Kidney (tissue), 14 donors: ENCODE measurements around the gene SIDT1. TPM values are rescaled to one million over a fixed set of nuclear protein-coding genes. Genes with fewer than 3 reads are reported as not detected.

Experiments used
- DNase-seq, 5 donors: peaks; one replicate each; pipeline ENCODE4 v3.0.0-alpha.2; 2013 to 2020
- FAIRE-seq: peaks from 2 replicates; lab custom pipeline; 2012; peaks lifted over from hg19 to GRCh38; lab: Jason Lieb, UNC
- H3K27ac ChIP-seq, 2 donors: one replicate each; pipeline ENCODE4 v1.7.0; 2013; ENCODE audit warnings: low read depth in 2 of 2, low read length in 2 of 2, inconsistent platforms in 1 of 2
- H3K27me3 ChIP-seq: one replicate; pipeline ENCODE4 v1.7.1; 2013; ENCODE audit warnings: low read length, inconsistent platforms; ENCODE audit not compliant: control insufficient read depth, insufficient read depth
- H3K36me3 ChIP-seq, 3 donors: one replicate each; pipeline versions ENCODE4 v1.7.0 to v1.7.1; 2013; ENCODE audit warnings: low read length in 3 of 3, control low read depth in 1 of 3, inconsistent platforms in 1 of 3; ENCODE audit not compliant: insufficient read depth in 3 of 3, control insufficient read depth in 2 of 3
- H3K4me1 ChIP-seq, 3 donors: one replicate each; pipeline versions ENCODE4 v1.7.0 to v1.7.1; 2013; ENCODE audit warnings: low read length in 3 of 3, inconsistent platforms in 1 of 3, low read depth in 1 of 3; ENCODE audit not compliant: control insufficient read depth in 2 of 3, insufficient read depth in 2 of 3
- H3K4me3 ChIP-seq, 3 donors: one replicate each; pipeline versions ENCODE4 v1.7.0 to v1.8.1; 2013; ENCODE audit warnings: low read length in 3 of 3, control low read depth in 1 of 3, inconsistent platforms in 1 of 3
- H3K9ac ChIP-seq, 3 donors: one replicate each; pipeline versions ENCODE4 v1.7.0 to v1.7.1; 2013; ENCODE audit warnings: low read length in 3 of 3, control low read depth in 1 of 3, inconsistent platforms in 1 of 3
- H3K9me3 ChIP-seq, 3 donors: one replicate each; pipeline versions ENCODE4 v1.7.0 to v1.7.1; 2013; ENCODE audit warnings: low read length in 3 of 3, control low read depth in 1 of 3, inconsistent platforms in 1 of 3; ENCODE audit not compliant: control insufficient read depth in 2 of 3, insufficient read depth in 1 of 3
- CTCF ChIP-seq: IDR thresholded peaks from 3 replicates; pipeline ENCODE4 v1.5.1; 2012; ENCODE audit warnings: mild to moderate bottlenecking, moderate library complexity, borderline replicate concordance; ENCODE audit not compliant: insufficient read depth; ENCODE audit errors: extremely low read depth
- intact Hi-C: fragments of 100-400 bp; cut with DNase I; formaldehyde crosslinking; loops from one replicate; pipeline ENCODE4 v1.11.1; 2022
- polyA plus RNA-seq: library from polyadenylated mRNA; stranded (reverse); fragments of 350-450 nt; fragmentation: Illumina TruSeq; extraction: RNeasy Lipid Tissue Mini Kit (QIAGEN cat#74804); gene quantifications from one replicate; pipeline ENCODE4 v1.2.3, GENCODE V29; 2014; ENCODE audit warnings: low read depth, low replicate concordance; ENCODE audit not compliant: insufficient read depth
- total RNA-seq: library from RNA; stranded (reverse); fragmentation: NEBNext Ultra II Directional; extraction: Animal tissue kit (Norgen Biotek cat#: 25700); gene quantifications from one replicate; pipeline ENCODE4 v1.2.1, GENCODE V29; 2021
- donor health status: control.
- donor health status: control.
- donor health status: control.
- donor health status: control.
- donor health status: control.
- donor health status: DM: yes; HTN: yes; CAD: no.
- donor health status: Normal renal cell carcinoma (clear cell type).

The SIDT1 gene
- total and polyA plus RNA-seq, 2 donors from 2014 or later = 0.92 to 4.9 TPM

- intact Hi-C loops = no loop called here
- no peak overlapping the region for H3K4me3 ChIP-seq
- H3K36me3 ChIP-seq = no peaks in the 10 kb centered on the region
- TF ChIP-seq CTCF = no peak
- no peaks in the 10 kb centered on the region for H3K4me1 ChIP-seq
- DNase-seq (no peak), FAIRE-seq (no peak)
- no peak overlapping the region for H3K9ac ChIP-seq
- H3K27me3 ChIP-seq = no peaks in the 10 kb centered on the region
- H3K27ac ChIP-seq = no peak overlapping the region
- no peaks in the 10 kb centered on the region for H3K9me3 ChIP-seq
Measured at GRCh38 chr3:113545594-113545993, 13.2 kb downstream of the SIDT1 start.

- H3K27ac ChIP-seq = no peak overlapping the region
- H3K36me3 ChIP-seq = no peaks in the 10 kb centered on the region
- no peaks in the 10 kb centered on the region for H3K27me3 ChIP-seq
- H3K9me3 ChIP-seq = no peaks in the 10 kb centered on the region
- intact Hi-C loops = no loop called here
- H3K4me3 ChIP-seq = no peak overlapping the region
- no peak for TF ChIP-seq CTCF
- DNase-seq (no peak), FAIRE-seq (no peak)
- H3K9ac ChIP-seq = no peak overlapping the region
- no peaks in the 10 kb centered on the region for H3K4me1 ChIP-seq
Measured at GRCh38 chr3:113546414-113546893, 14.1 kb downstream of the SIDT1 start.

GRCh38 chr3:113548501-113548900 is 16.1 kb downstream of the SIDT1 start:
- Histone ChIP-seq H3K9me3 (no peaks in the 10 kb centered on the region), H3K4me1 (no peaks in the 10 kb centered on the region), H3K4me3 (no peak overlapping the region), H3K27me3 (no peaks in the 10 kb centered on the region), H3K9ac (no peak overlapping the region), H3K27ac (no peak overlapping the region), H3K36me3 (no peaks in the 10 kb centered on the region)
- intact Hi-C loops = no loop called here
- no peak for DNase-seq
- no peak for TF ChIP-seq CTCF
- no peak for FAIRE-seq

- no peak for TF ChIP-seq CTCF
- FAIRE-seq = no peak
Measured at GRCh38 chr3:113551820-113552219, 19.5 kb downstream of the SIDT1 start.

More at GRCh38 chr3:113551820-113552219, 19.5 kb downstream of the SIDT1 start:
- no peak overlapping the region for H3K9ac ChIP-seq
- intact Hi-C loops = no loop called here
- no peak for DNase-seq
- no peak overlapping the region for H3K4me3 ChIP-seq
- no peaks in the 10 kb centered on the region for H3K36me3 ChIP-seq
- no peaks in the 10 kb centered on the region for H3K9me3 ChIP-seq
- H3K27me3 ChIP-seq = no peaks in the 10 kb centered on the region
- H3K4me1 ChIP-seq = no peaks in the 10 kb centered on the region
- no peak overlapping the region for H3K27ac ChIP-seq
